GM12878 (cell line): ENCODE data around the gene DOLPP1. TPM values are rescaled to one million over a fixed set of nuclear protein-coding genes. Genes with fewer than 3 reads are reported as not detected.

Experiments
- BACH1 ChIP-seq: fragments of 450-650 bp; IDR thresholded peaks from 2 replicates; pipeline ENCODE4 v1.6.1; 2017; ENCODE audit warnings: mild to moderate bottlenecking, borderline replicate concordance
- BHLHE40 ChIP-seq, 2 experiments: fragments of 450-650 bp in 1 of 2; IDR thresholded peaks; 2 replicates each; pipeline ENCODE4 v1.6.1; 2011 to 2017; ENCODE audit warnings: low read depth in 2 of 2, borderline replicate concordance in 1 of 2, improper control_type of control experiment in 1 of 2, low read length in 1 of 2, mild to moderate bottlenecking in 1 of 2
- BRCA1 ChIP-seq: IDR thresholded peaks from 2 replicates; pipeline ENCODE4 v1.6.1; 2011; ENCODE audit warnings: low read depth, low read length, improper control_type of control experiment
- ETV6 ChIP-seq, 2 experiments: fragments of 450-650 bp in 1 of 2; IDR thresholded peaks in 1 of 2; conservative IDR thresholded peaks in 1 of 2; 2 replicates each; pipeline ENCODE4 v1.6.1; 2014; ENCODE audit warnings: antibody characterized with exemption in 1 of 2, borderline replicate concordance in 1 of 2, low read depth in 1 of 2, mild to moderate bottlenecking in 1 of 2, moderate library complexity in 1 of 2
- MYB ChIP-seq: fragments of 150-350 bp; IDR thresholded peaks from 2 replicates; pipeline ENCODE4 v1.6.1; 2014; ENCODE audit warnings: mild to moderate bottlenecking, low read depth, low read length, borderline replicate concordance
- NBN ChIP-seq: fragments of 450-650 bp; IDR thresholded peaks from 2 replicates; pipeline ENCODE4 v1.6.1; 2016
- NFXL1 ChIP-seq: fragments of 450-650 bp; IDR thresholded peaks from 2 replicates; pipeline ENCODE4 v1.6.1; 2017; ENCODE audit warnings: antibody characterized with exemption, mild to moderate bottlenecking, borderline replicate concordance
- NFYA ChIP-seq: IDR thresholded peaks from 2 replicates; pipeline ENCODE4 v1.6.1; 2011; ENCODE audit warnings: low read depth, mild to moderate bottlenecking, low read length, improper control_type of control experiment, borderline replicate concordance
- PML ChIP-seq: IDR thresholded peaks from 2 replicates; pipeline ENCODE4 v1.6.1; 2012; ENCODE audit warnings: low read length, inconsistent platforms
- SIN3A ChIP-seq: IDR thresholded peaks from 2 replicates; pipeline ENCODE4 v1.6.1; 2012; ENCODE audit warnings: low read depth, low read length, improper control_type of control experiment
- SUZ12 ChIP-seq: fragments of 200-600 bp; sonication (generic); IDR thresholded peaks from one replicate; pipeline ENCODE4 v1.6.1; 2018; ENCODE audit warnings: antibody characterized with exemption, mild to moderate bottlenecking; ENCODE audit not compliant: unreplicated experiment
- ZNF24 ChIP-seq: fragments of 450-650 bp; IDR thresholded peaks from 2 replicates; pipeline ENCODE4 v1.6.1; 2017; ENCODE audit warnings: antibody characterized with exemption, mild to moderate bottlenecking
- polyA plus RNA-seq, 11 experiments: library from polyadenylated mRNA; depleted of rRNA in 4 of 11; unstranded in 6 of 11; stranded (reverse) in 5 of 11; fragments of >200 nt; fragmentation: Nextera tagmentation in 4 of 11; fragmentation: Illumina TruSeq in 1 of 11; extraction: Ambion mirVana in 4 of 11; extraction: Trizol in 1 of 11; gene quantifications; 1 replicate in 1 of 11; 2 replicates in 10 of 11; pipeline versions ENCODE4 v1.2.1 to v1.2.3, GENCODE V29; 2011 to 2016; ENCODE audit warnings: inconsistent platforms in 2 of 11, missing spikeins in 2 of 11, low read depth in 1 of 11
- total RNA-seq, 4 experiments: library from RNA; depleted of rRNA in 3 of 4; stranded (reverse); fragments of >200 nt in 3 of 4; fragmentation: Illumina TruSeq in 1 of 4; extraction: Trizol in 1 of 4; gene quantifications; 2 replicates each; pipeline versions ENCODE4 v1.2.1 to v1.2.3, GENCODE V29; 2013 to 2021
- TF ChIP-seq, protein P1 (sequence below): fragments of 450-650 bp; IDR thresholded peaks from 2 replicates; pipeline ENCODE4 v1.6.1; 2017; ENCODE audit warnings: low read depth, mild to moderate bottlenecking, moderate library complexity
- TF ChIP-seq, protein P2 (sequence below): fragments of 150-350 bp; IDR thresholded peaks from 2 replicates; pipeline ENCODE4 v1.6.1; 2016; ENCODE audit warnings: low read depth, low read length
- TF ChIP-seq, protein P3 (sequence below): IDR thresholded peaks from 2 replicates; pipeline ENCODE4 v1.6.1; 2012; ENCODE audit warnings: mild to moderate bottlenecking, low read depth, low read length
- TF ChIP-seq, protein P4 (sequence below): IDR thresholded peaks from 2 replicates; pipeline ENCODE4 v1.6.1; 2011; ENCODE audit warnings: borderline replicate concordance, low read depth, mild to moderate bottlenecking, moderate library complexity, low read length; ENCODE audit not compliant: insufficient read depth, poor library complexity, severe bottlenecking
- TF ChIP-seq, protein P5 (sequence below): fragments of 450-650 bp; IDR thresholded peaks from 2 replicates; pipeline ENCODE4 v1.6.1; 2014; ENCODE audit warnings: mild to moderate bottlenecking

The DOLPP1 gene
- total and polyA plus RNA-seq, 10 of the 15 experiments (the other 5 are each of a cell fraction or from before 2014, with no cell fraction given), result 0.76 to 19.9 (median 13.4) TPM

DNA sequence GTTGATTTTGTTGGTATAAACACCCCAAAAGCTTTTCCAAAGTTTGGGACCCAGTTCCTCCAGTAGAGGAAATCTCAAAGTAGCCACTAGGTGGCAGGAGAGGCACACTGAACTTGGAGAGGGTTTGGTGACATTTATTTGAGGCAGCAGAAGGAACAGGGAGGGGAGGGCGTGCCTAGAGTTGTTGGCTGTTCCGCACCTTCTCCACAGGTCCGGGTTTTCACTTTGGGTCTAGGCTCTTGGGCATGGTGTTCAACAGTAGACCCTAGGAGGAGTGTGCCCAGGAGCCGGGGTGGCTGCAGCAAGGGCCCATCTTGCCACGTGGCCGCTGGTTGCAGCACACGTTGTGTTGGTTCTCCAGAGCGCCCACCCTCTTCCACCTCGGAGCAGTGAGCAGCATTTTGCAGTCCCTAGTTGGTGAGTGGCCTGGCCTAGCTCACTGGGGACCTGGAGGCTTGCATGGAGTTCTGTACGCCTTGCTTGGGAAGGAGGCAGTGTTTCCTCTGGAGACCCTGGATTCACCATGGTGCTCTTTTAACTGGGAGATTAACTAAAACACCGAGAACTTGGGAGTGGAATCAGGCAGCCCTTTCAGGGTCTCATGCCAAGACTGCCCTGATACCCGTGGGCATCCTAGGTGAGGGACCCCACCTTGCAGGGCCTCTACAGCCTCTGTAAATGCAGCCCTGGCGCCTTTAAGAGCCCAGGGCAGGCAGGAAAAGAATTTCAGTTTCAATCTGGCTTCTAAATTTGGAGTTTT, 58.5 kb downstream of the DOLPP1 start (continued):
- TF ChIP-seq ETV6 (conservative IDR thresholded peaks at IDR 0.05 in 1 of 2, IDR thresholded peaks at IDR 0.05 in 1 of 2; ENCODE audit: borderline replicate concordance in 1 of 2, low read depth in 1 of 2), result no peak
- TF ChIP-seq, protein P1, sequence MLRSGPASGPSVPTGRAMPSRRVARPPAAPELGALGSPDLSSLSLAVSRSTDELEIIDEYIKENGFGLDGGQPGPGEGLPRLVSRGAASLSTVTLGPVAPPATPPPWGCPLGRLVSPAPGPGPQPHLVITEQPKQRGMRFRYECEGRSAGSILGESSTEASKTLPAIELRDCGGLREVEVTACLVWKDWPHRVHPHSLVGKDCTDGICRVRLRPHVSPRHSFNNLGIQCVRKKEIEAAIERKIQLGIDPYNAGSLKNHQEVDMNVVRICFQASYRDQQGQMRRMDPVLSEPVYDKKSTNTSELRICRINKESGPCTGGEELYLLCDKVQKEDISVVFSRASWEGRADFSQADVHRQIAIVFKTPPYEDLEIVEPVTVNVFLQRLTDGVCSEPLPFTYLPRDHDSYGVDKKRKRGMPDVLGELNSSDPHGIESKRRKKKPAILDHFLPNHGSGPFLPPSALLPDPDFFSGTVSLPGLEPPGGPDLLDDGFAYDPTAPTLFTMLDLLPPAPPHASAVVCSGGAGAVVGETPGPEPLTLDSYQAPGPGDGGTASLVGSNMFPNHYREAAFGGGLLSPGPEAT, result no peak
- TF ChIP-seq, protein P2, sequence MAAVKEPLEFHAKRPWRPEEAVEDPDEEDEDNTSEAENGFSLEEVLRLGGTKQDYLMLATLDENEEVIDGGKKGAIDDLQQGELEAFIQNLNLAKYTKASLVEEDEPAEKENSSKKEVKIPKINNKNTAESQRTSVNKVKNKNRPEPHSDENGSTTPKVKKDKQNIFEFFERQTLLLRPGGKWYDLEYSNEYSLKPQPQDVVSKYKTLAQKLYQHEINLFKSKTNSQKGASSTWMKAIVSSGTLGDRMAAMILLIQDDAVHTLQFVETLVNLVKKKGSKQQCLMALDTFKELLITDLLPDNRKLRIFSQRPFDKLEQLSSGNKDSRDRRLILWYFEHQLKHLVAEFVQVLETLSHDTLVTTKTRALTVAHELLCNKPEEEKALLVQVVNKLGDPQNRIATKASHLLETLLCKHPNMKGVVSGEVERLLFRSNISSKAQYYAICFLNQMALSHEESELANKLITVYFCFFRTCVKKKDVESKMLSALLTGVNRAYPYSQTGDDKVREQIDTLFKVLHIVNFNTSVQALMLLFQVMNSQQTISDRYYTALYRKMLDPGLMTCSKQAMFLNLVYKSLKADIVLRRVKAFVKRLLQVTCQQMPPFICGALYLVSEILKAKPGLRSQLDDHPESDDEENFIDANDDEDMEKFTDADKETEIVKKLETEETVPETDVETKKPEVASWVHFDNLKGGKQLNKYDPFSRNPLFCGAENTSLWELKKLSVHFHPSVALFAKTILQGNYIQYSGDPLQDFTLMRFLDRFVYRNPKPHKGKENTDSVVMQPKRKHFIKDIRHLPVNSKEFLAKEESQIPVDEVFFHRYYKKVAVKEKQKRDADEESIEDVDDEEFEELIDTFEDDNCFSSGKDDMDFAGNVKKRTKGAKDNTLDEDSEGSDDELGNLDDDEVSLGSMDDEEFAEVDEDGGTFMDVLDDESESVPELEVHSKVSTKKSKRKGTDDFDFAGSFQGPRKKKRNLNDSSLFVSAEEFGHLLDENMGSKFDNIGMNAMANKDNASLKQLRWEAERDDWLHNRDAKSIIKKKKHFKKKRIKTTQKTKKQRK, result no peak
- TF ChIP-seq ZNF24, result 0 out of 2 replicates have a peak, but pooled peaks have one; percentile 7
- no peak for TF ChIP-seq BACH1
- TF ChIP-seq NBN, result peak; percentile 36; the same call in 1 of the 2 replicates
- no peak for TF ChIP-seq MYB
- TF ChIP-seq NFXL1, result no peak
- peak in 1 of 2 experiments; percentile 35; a peak in 1 of 4 replicates for TF ChIP-seq BHLHE40 (IDR thresholded peaks at IDR 0.05; ENCODE audit: borderline replicate concordance in 1 of 2, low read depth in 2 of 2, low read length in 1 of 2)
- TF ChIP-seq PML, result no peak
- TF ChIP-seq, protein P3, sequence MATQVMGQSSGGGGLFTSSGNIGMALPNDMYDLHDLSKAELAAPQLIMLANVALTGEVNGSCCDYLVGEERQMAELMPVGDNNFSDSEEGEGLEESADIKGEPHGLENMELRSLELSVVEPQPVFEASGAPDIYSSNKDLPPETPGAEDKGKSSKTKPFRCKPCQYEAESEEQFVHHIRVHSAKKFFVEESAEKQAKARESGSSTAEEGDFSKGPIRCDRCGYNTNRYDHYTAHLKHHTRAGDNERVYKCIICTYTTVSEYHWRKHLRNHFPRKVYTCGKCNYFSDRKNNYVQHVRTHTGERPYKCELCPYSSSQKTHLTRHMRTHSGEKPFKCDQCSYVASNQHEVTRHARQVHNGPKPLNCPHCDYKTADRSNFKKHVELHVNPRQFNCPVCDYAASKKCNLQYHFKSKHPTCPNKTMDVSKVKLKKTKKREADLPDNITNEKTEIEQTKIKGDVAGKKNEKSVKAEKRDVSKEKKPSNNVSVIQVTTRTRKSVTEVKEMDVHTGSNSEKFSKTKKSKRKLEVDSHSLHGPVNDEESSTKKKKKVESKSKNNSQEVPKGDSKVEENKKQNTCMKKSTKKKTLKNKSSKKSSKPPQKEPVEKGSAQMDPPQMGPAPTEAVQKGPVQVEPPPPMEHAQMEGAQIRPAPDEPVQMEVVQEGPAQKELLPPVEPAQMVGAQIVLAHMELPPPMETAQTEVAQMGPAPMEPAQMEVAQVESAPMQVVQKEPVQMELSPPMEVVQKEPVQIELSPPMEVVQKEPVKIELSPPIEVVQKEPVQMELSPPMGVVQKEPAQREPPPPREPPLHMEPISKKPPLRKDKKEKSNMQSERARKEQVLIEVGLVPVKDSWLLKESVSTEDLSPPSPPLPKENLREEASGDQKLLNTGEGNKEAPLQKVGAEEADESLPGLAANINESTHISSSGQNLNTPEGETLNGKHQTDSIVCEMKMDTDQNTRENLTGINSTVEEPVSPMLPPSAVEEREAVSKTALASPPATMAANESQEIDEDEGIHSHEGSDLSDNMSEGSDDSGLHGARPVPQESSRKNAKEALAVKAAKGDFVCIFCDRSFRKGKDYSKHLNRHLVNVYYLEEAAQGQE, result no peak
- no peak for TF ChIP-seq NFYA
- TF ChIP-seq, protein P4, sequence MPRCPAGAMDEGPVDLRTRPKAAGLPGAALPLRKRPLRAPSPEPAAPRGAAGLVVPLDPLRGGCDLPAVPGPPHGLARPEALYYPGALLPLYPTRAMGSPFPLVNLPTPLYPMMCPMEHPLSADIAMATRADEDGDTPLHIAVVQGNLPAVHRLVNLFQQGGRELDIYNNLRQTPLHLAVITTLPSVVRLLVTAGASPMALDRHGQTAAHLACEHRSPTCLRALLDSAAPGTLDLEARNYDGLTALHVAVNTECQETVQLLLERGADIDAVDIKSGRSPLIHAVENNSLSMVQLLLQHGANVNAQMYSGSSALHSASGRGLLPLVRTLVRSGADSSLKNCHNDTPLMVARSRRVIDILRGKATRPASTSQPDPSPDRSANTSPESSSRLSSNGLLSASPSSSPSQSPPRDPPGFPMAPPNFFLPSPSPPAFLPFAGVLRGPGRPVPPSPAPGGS, result no peak
- no peak for TF ChIP-seq SUZ12
- no peak for TF ChIP-seq BRCA1
- TF ChIP-seq, protein P5, sequence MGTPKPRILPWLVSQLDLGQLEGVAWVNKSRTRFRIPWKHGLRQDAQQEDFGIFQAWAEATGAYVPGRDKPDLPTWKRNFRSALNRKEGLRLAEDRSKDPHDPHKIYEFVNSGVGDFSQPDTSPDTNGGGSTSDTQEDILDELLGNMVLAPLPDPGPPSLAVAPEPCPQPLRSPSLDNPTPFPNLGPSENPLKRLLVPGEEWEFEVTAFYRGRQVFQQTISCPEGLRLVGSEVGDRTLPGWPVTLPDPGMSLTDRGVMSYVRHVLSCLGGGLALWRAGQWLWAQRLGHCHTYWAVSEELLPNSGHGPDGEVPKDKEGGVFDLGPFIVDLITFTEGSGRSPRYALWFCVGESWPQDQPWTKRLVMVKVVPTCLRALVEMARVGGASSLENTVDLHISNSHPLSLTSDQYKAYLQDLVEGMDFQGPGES, result no peak
- TF ChIP-seq SIN3A, result peak; percentile 79; the same call in 1 of the 2 replicates
